Mesenteric fat pad (tissue), 1 donor: ENCODE results near the gene CALML6. TPM values are rescaled to one million over a fixed set of nuclear protein-coding genes. Genes with fewer than 3 reads are reported as not detected.

ENCODE experiments used
- DNase-seq: peaks from one replicate; pipeline ENCODE4 v3.0.0-alpha.2; 2020; ENCODE audit warnings: low spot score
- total RNA-seq: library from RNA; stranded (reverse); fragmentation: NEBNext Ultra II Directional; extraction: Animal tissue kit (Norgen Biotek cat#: 25700); gene quantifications from one replicate; pipeline ENCODE4 v1.2.1, GENCODE V29; 2021
- donor health status: DM: yes; HTN: yes; CAD: no.

The CALML6 gene
- total RNA-seq, 1 donor from 2014 or later, result 0.26 TPM

GRCh38 chr1:1960480-1961196 lies 45.6 kb downstream of the CALML6 start:
- DNase-seq, result no peak

- DNase-seq, result no peak
Measured at GRCh38 chr1:1962752-1963151, 47.7 kb downstream of the CALML6 start.

- no peak for DNase-seq
Measured at GRCh38 chr1:1963570-1963969, 48.5 kb downstream of the CALML6 start.

GRCh38 chr1:1964811-1965210 lies 49.8 kb downstream of the CALML6 start:
- DNase-seq, result no peak

- DNase-seq, result no peak
Measured at GRCh38 chr1:1965546-1965945, 50.5 kb downstream of the CALML6 start.

- DNase-seq, result no peak
Measured at GRCh38 chr1:1966071-1966740, 51.1 kb downstream of the CALML6 start.

Other genes with a start within 250 kb of the CALML6 start
- 27.7 TPM for gene SLC35E2B, start 222.5 kb upstream of the CALML6 start, total RNA-seq
- 45.5 TPM for gene CDK11A, start 190.9 kb upstream of the CALML6 start, total RNA-seq
- 165 TPM for gene NADK, start 136.8 kb upstream of the CALML6 start, total RNA-seq
- 318 TPM for gene GNB1, start 24.2 kb upstream of the CALML6 start, total RNA-seq
- 1.5 TPM for gene TMEM52, start 4.0 kb downstream of the CALML6 start, total RNA-seq
- not detected for gene CFAP74, start 88.5 kb downstream of the CALML6 start, total RNA-seq
- gene GABRD, start 104.1 kb downstream of the CALML6 start, total RNA-seq, result not detected
- gene PRKCZ, start 135.2 kb downstream of the CALML6 start, total RNA-seq, result 1.4 TPM